Measurements from ENCODE around the gene SPATA32. TPM values are rescaled to one million over a fixed set of nuclear protein-coding genes. Genes with fewer than 3 reads are reported as not detected.

SPATA32 gene
- total and polyA plus RNA-seq, 5 donors, result not detected

DNA sequence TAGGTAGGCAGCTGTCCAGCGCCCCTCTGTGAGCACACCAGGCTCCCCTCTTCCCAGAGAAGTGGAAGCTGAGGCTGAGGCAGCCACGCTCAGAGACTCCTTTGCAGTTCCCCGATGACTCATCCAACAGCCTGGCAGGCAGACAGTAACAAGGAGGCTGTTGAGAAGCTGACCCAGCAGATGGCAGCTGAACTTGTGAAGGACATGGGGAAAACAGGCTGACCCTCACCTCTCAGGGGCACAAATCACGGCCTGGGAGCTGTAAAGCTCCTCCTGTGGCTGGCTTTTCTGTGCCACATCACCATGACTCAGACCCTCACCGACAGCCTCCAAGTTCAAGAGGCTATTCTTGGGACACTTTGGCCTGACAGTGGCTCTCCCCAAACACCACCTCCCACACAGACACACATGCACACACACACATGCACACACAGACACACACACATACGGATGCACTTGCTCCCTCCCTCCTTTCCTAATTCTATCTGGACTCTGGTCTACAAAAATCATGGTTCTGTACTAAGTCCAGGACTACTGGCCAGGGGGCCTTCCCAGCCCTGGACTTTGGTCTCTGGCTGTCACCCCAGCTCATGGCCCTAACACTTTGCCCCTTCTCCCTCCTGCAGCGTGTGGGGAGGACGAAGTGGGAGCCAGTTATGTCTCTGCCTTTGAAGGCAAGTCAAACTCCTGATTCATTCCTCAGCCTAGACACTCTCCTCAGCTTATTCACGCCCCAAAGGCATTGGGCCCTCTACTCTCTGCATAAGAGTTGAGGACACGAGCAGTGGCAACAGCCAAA, 31.7 kb upstream of the SPATA32 start:
- ATAC-seq (peak; percentile 78 to 82), DNase-seq (peak; percentile 87 to 91 (median 90))
- H3K27me3 ChIP-seq (ENCODE audit: control insufficient read depth, insufficient read depth), result no peaks in the 10 kb centered on the region
- peaks cover 50% of the 10 kb centered on the region for H3K4me1 ChIP-seq (ENCODE audit: control insufficient read depth, insufficient read depth, low read length)
- no peaks in the 10 kb centered on the region for H3K9me3 ChIP-seq (ENCODE audit: control insufficient read depth, low read length)
- 29% methylated on average over 10 of the region's 10 CpGs for WGBS
- intact Hi-C loops (cut with DNase I), result no loop called here
- peak overlapping the region; percentile 85 for H3K27ac ChIP-seq (ENCODE audit: low read length)
- no peak overlapping the region for H3K4me3 ChIP-seq (ENCODE audit: low read length)

DNA sequence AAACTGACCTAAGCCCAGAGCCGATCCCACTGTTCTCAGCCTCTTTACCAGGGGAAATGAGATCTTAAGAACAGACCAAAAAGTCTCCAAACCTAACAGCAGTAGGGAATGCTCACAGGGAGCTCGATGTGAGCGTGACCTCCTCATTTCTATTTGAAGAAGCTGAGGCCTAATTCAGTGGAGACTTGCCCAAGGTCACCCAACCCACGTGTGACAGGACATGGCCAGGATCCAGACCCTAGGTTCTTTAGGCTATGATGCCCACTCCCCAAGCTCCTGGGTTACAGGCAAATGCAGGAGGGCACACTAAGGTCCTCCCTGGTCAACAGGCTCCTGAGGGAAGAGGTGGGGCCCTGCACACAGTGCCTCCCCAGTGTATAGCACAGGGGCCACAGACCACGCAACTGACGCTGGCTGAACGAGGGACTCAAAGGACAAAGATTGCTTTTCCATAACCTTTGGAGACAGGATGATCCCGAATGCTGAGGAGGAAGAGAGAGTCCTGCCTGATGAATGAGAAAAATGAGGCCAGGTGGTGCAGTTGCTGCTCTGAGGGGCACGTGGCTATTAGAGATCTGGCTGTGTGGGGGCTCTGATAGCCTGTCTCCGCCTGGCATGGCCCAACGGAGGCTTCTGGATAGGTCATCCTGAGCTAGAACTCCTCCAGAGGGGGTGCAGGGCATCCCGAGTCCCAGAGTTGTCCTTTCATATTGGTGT, 31.0 kb upstream of the SPATA32 start:
- intact Hi-C loops (cut with DNase I), result no loop called here
- Histone ChIP-seq H3K27me3 (ENCODE audit: control insufficient read depth, insufficient read depth) (no peaks in the 10 kb centered on the region), H3K4me3 (ENCODE audit: low read length) (no peak overlapping the region), H3K27ac (ENCODE audit: low read length) (peak overlapping the region; percentile 85), H3K4me1 (ENCODE audit: control insufficient read depth, insufficient read depth, low read length) (peaks cover 50% of the 10 kb centered on the region), H3K9me3 (ENCODE audit: control insufficient read depth, low read length) (no peaks in the 10 kb centered on the region)
- ATAC-seq, result peak in 1 of 2 donors; percentile 2
- WGBS, result 55% methylated on average over 12 of the region's 12 CpGs
- peak in 1 of 3 donors; percentile 32 for DNase-seq

DNA sequence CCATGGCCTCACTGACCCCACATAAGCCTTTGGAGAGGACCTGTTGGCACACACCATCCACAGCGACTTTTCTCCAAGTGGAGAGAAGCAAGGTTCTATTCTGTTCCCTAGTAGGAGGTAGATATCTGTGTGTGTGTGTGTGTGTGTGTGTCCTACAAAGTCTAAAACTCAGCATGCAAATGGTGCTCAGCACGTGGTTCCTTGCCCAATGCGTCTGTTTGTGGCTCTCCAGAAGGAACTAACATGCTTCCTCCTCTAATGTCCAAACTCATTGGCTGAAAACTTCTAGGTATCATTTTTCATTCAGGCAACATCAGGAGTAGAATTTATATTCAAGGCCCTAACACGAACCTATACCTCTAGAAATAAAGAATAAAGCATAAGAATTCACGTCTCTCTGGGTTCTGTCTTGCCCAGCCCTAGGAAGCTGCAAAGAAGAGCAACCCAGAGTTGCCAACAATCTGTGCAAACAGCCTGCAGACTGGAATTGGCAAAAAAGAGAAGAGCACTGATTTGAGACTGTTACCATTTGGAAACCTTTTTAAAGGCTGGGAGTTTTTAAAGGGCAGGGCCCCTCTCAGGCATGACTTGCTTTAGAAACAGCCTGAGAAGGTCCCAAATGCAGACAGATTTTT, 29.4 kb upstream of the SPATA32 start:
- intact Hi-C loops (cut with DNase I), result no loop called here
- H3K4me3 ChIP-seq (ENCODE audit: low read length), result no peak overlapping the region
- peak overlapping the region; percentile 25 for H3K27ac ChIP-seq (ENCODE audit: low read length)
- H3K4me1 ChIP-seq (ENCODE audit: control insufficient read depth, insufficient read depth, low read length), result peaks cover 42% of the 10 kb centered on the region
- ATAC-seq, result no peak
- 55% methylated on average over 5 of the region's 5 CpGs for WGBS
- H3K9me3 ChIP-seq (ENCODE audit: control insufficient read depth, low read length), result no peaks in the 10 kb centered on the region
- H3K27me3 ChIP-seq (ENCODE audit: control insufficient read depth, insufficient read depth), result no peaks in the 10 kb centered on the region
- DNase-seq, result peak in 1 of 3 donors; percentile 77

DNA sequence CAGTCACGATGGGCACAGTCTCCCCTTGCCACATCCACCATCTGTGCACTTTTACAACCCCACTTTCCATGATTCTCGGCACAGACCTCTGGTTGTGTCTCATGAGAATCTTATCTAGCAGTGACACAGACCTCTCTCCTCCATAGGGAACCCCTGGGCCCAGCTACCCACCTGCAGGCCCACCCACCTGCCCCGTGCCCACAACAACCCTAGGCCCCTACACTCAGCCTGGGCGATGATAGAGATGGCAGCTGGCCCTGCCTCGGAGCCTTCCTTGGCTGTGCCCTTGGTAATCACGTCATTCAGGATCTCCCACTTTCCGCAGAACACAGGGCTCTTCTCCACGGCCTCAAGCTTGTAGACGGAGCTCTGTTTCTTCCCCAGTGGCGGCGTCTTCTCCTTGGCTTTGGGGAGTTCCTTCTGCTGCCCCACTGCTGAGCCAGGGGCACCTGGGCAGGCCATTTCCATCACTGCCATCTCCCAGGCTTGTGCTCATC, 28.4 kb upstream of the SPATA32 start:
- Histone ChIP-seq H3K4me1 (ENCODE audit: control insufficient read depth, insufficient read depth, low read length) (peaks cover 34% of the 10 kb centered on the region), H3K9me3 (ENCODE audit: control insufficient read depth, low read length) (no peaks in the 10 kb centered on the region), H3K27ac (ENCODE audit: low read length) (peak overlapping the region; percentile 10), H3K4me3 (ENCODE audit: low read length) (no peak overlapping the region), H3K27me3 (ENCODE audit: control insufficient read depth, insufficient read depth) (no peaks in the 10 kb centered on the region)
- peak in 1 of 3 donors; percentile 13 for DNase-seq
- no peak for ATAC-seq
- intact Hi-C loops (cut with DNase I), result no loop called here
- 83% methylated on average over 11 of the region's 11 CpGs for WGBS

DNA sequence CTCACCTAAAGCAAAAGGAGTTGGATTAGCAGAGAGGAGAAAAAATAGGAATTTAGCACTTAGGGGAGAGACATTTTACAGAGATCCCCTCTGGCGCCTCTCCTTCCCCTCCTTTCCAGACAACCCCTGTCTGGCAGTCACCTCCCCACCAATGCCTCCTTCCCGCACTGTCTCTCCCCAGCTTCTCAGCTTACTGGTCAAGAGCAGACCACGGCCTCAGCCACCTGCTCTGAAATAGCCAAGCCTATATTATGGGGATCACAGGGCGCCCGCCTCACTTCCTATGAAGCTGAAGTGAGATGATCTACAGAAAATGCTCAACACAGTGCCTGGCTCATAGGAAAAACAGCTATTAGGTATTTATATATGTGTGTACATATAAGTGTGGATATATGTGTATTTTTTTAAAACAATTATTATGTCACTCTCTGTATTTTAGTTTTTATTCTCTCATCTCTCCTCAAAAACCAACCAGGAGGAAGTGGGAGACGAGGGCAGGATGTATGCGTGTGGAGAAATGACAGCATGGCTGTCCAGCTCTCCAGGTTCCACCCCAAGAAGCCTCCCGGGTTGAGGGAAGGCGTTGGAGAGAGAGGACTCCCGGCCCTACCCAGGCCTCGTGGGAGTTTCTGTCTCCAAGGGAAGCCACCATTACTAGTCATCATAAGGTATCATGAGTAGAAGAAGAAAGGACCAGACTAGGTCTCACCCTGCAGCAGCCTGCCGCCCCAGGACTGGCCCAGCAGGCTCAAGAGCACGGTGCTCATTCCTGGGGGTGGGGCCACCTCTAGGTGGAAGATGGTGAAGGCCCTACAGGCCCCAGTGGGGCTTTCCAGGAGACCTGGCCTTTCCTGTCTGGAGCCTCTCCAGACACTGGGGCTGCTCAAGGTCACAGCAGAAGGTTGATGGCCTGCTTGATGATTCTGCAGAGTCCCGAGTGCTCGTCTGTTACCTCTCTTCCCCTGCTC, 27.7 kb upstream of the SPATA32 start:
- peaks cover 36% of the 10 kb centered on the region for H3K4me1 ChIP-seq (ENCODE audit: control insufficient read depth, insufficient read depth, low read length)
- intact Hi-C loops (cut with DNase I), result no loop called here
- H3K27ac ChIP-seq (ENCODE audit: low read length), result peak overlapping the region; percentile 48
- WGBS, result 66% methylated on average over 15 of the region's 15 CpGs
- H3K27me3 ChIP-seq (ENCODE audit: control insufficient read depth, insufficient read depth), result no peaks in the 10 kb centered on the region
- DNase-seq, result peak in 1 of 3 donors; percentile 29
- no peaks in the 10 kb centered on the region for H3K9me3 ChIP-seq (ENCODE audit: control insufficient read depth, low read length)
- no peak overlapping the region for H3K4me3 ChIP-seq (ENCODE audit: low read length)
- ATAC-seq, result no peak

DNA sequence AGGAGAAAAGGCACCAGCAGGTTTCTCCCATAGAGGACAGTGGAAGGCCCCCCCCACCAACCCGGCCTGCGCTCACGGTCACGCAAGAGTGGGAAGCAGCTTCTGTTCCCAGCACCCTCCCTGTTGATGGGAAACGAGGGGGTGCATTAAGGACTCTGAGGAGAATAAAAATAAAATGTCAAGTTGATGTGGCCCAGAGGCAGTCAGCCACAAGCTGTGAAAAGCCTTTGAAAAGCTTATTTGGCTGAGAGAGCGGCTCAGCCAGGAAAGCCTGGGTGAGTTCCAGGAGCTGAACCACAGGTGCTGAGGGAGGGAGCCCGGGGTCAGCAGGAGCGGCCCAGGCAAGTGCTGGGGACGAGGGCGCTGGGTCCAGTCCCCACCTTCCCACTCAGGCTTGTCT, 26.9 kb upstream of the SPATA32 start:
- peak in 1 of 3 donors; percentile 51 for DNase-seq
- Histone ChIP-seq H3K4me1 (ENCODE audit: control insufficient read depth, insufficient read depth, low read length) (peaks cover 31% of the 10 kb centered on the region), H3K4me3 (ENCODE audit: low read length) (no peak overlapping the region), H3K27me3 (ENCODE audit: control insufficient read depth, insufficient read depth) (no peaks in the 10 kb centered on the region), H3K27ac (ENCODE audit: low read length) (peak overlapping the region; percentile 48), H3K9me3 (ENCODE audit: control insufficient read depth, low read length) (no peaks in the 10 kb centered on the region)
- 54% methylated on average over 10 of the region's 10 CpGs for WGBS
- ATAC-seq, result peak in 1 of 2 donors; percentile 1
- intact Hi-C loops (cut with DNase I), result no loop called here

DNA sequence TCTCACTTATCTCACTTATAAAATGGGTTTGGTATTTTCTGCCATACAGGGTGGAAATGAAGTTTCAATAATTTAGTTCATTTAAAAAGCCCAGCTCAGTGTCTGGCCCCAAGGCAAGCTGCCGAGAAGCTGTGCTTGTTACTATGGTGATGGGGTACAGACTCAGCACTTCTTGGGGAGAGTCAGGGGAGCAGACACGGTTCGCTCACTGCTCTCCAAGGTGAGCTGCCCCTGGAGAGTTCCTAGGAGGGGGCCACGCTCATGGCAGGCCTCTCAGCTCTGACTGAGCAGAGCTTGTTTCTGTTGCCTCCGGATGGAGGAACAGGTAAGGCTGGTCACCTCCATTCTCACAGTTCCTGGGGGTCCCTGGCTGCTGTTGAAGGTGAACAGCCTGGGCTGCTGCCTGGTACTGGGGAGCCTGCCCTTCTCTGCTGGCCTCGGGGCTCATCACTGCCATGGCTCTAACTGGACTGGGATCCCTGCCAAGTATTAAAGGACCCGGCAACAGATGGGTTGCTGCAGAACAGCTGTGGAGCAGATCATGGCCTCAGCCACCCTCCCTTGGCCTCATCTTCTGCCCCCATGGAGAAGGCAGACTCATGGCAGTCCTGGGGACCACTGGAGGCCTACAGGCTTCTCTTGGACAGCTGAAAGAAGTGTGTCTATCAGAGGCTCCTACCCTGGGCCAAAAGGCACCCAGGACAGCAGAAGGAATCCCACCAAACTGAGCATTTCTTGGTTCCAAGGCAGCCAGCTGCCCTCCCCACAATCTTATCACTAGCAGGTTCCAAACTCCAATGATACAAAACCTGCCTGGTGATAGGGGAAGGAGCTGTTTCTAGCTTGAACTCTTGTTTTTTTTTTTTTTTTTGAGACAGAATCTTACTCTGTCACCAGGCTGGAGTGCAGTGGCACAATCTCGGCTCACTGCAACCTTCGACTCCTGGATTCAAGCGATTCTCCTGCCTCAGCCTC, 25.9 kb upstream of the SPATA32 start:
- no peak for ATAC-seq
- intact Hi-C loops (cut with DNase I), result no loop called here
- DNase-seq, result peak in 1 of 3 donors; percentile 68

DNA sequence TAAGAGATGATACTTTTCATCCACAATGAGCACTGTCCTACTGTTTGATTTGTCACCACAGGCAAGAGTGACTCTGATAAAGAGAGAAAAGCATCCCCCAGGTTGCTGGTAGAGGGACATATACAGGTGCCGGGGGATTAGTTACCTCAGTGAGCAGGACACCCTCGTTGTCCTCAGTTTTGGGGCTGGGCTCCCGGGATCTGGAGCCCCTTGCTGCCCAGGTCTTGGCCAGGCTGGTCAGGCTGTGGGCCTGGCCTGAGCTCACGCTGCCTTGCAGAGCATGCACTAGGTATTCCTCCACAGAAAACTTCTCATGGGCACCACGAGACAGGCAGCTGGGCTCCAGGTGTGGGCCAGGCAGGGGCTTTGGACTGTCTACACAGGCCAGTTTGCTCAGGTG, 24.4 kb upstream of the SPATA32 start:
- ATAC-seq (no peak), DNase-seq (peak in 1 of 3 donors; percentile 12)
- H3K4me1 ChIP-seq (ENCODE audit: control insufficient read depth, insufficient read depth, low read length), result peaks cover 19% of the 10 kb centered on the region
- intact Hi-C loops (cut with DNase I), result no loop called here
- H3K9me3 ChIP-seq (ENCODE audit: control insufficient read depth, low read length), result no peaks in the 10 kb centered on the region
- H3K27me3 ChIP-seq (ENCODE audit: control insufficient read depth, insufficient read depth), result no peaks in the 10 kb centered on the region
- H3K4me3 ChIP-seq (ENCODE audit: low read length), result no peak overlapping the region
- WGBS, result 88% methylated on average over 5 of the region's 5 CpGs
- H3K27ac ChIP-seq (ENCODE audit: low read length), result no peak overlapping the region

More for the DNA sequence above, 25.9 kb upstream of the SPATA32 start:
- WGBS, result 58% methylated on average over 10 of the region's 10 CpGs
- Histone ChIP-seq H3K27ac (ENCODE audit: low read length) (peak overlapping the region; percentile 75), H3K9me3 (ENCODE audit: control insufficient read depth, low read length) (no peaks in the 10 kb centered on the region), H3K4me3 (ENCODE audit: low read length) (no peak overlapping the region), H3K27me3 (ENCODE audit: control insufficient read depth, insufficient read depth) (no peaks in the 10 kb centered on the region), H3K4me1 (ENCODE audit: control insufficient read depth, insufficient read depth, low read length) (peaks cover 21% of the 10 kb centered on the region)
